GM18951 (cell line): ENCODE measurements around the gene IL1RAP.

Experiments
- POLR2A ChIP-seq: IDR thresholded peaks from 4 replicates; pipeline ENCODE4 v1.6.1; 2011; ENCODE audit warnings: mild to moderate bottlenecking; ENCODE audit not compliant: insufficient read length, insufficient read depth; ENCODE audit errors: extremely low read depth
- in situ Hi-C: fragments of 300-500 bp; cut with MboI; formaldehyde crosslinking; loops from one replicate; pipeline ENCODE4 v1.12.0; 2022; ENCODE audit warnings: low sequenced_read_pairs, mixed read lengths, inconsistent platforms; ENCODE audit not compliant: unreplicated experiment

IL1RAP gene

DNA sequence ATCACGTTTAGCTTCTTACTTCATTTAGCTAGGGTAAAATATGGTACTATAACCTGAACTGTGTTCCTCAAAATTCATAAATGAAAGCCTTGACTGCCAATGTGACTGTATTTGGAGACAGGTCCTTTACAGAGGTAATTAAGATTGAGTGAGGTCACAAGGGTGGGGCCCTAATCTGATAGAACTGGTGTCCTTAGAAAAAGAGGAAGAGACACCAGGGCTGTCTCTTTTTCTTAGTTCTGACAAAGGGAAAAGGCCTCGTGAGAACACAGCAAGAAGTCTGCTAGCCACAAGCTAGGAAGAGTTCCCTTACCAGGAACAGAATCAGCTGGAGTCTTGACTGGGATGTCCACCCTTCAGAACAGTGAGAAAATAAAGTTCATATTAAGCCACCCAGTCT lies 185.9 kb downstream of the IL1RAP start:
- in situ Hi-C loops: loop anchor here (25.0 kb wide), 1 partner anchor 737 kb away; no protein-coding TSS in a partner anchor
- no peak for TF ChIP-seq POLR2A

DNA sequence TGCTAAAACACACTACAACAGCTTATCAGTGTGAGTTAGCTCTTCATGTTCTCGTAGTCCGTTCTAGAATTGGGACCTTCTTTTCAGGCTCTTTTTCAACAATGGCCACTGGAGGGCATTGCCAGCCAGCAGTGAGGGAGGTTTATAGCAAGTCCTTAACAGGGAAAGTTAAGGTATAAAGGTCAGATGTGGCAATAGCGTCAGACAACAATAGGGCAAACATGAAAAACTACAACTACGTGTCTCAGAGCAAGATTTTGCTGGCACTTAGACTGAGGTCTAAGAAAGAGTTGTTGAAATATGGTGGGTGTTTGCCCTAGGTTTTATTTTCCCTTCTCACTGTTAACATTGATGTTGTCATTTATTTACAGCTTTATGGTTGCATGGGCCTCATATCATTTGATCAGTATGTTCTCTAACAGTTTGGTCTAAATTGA lies 187.2 kb downstream of the IL1RAP start:
- in situ Hi-C loops: loop anchor here (25.0 kb wide), 1 partner anchor 739 kb away; no protein-coding TSS in a partner anchor
- TF ChIP-seq POLR2A: no peak

DNA sequence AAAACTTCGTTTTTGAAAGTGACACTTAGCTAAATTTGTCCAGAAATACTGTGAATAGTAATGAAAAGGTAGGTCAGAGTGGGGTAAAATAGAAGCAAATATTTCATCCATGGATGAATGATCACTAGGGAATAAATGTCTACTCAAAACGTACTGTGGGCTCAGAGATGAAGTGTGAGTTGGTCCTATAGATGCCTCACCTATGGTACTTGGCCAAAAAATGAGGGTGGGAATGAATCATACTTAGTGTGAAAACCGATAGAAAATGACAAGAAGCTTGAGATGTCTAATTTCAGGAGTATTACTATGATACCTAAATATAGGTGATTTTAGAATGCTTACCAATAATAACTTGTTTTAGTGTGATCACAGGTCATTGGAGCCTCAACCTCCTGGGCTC lies 192.7 kb downstream of the IL1RAP start:
- in situ Hi-C loops: loop anchor here (25.0 kb wide), 1 partner anchor 744 kb away; no protein-coding TSS in a partner anchor
- TF ChIP-seq POLR2A: no peak
